AG09309 (cell line): ENCODE data around the gene TTLL9.
"Not testable (repeated sequence)": the region's sequence is repeated elsewhere in the genome, so short reads cannot be mapped to it uniquely, and the experiment has no call there.

ENCODE experiments used
- DNase-seq: peaks from one replicate; pipeline ENCODE4 v3.0.0-alpha.2; 2010; ENCODE audit warnings: low read depth
- H3K4me3 ChIP-seq: 2 replicates; pipeline ENCODE4 v1.5.1; 2011; ENCODE audit warnings: mild to moderate bottlenecking, low read depth, low read length, moderate library complexity; ENCODE audit not compliant: control insufficient read depth
- CTCF ChIP-seq: IDR thresholded peaks from 2 replicates; pipeline ENCODE4 v1.5.1; 2011; ENCODE audit warnings: mild to moderate bottlenecking, low read depth, low read length, inconsistent platforms; ENCODE audit not compliant: insufficient read depth, control insufficient read depth; ENCODE audit errors: missing control alignments

The TTLL9 gene

GRCh38 chr20:31909253-31910070 is 39.0 kb downstream of the TTLL9 start:
- H3K4me3 ChIP-seq = no peak overlapping the region
- DNase-seq = no peak
- TF ChIP-seq CTCF = no peak

- no peak for TF ChIP-seq CTCF
- no peak for DNase-seq
- H3K4me3 ChIP-seq = no peak overlapping the region
Observed at GRCh38 chr20:31910071-31910803, 39.8 kb downstream of the TTLL9 start.

- H3K4me3 ChIP-seq = no peak overlapping the region
- no peak for DNase-seq
- TF ChIP-seq CTCF = no peak
Observed at GRCh38 chr20:31913431-31914157, 43.2 kb downstream of the TTLL9 start.

- TF ChIP-seq CTCF = no peak
- no peak overlapping the region for H3K4me3 ChIP-seq
- no peak for DNase-seq
Observed at GRCh38 chr20:31914170-31914569, 43.7 kb downstream of the TTLL9 start.

- H3K4me3 ChIP-seq = no peak overlapping the region
- no peak for DNase-seq
- TF ChIP-seq CTCF = no peak
Observed at GRCh38 chr20:31915491-31916280, 45.3 kb downstream of the TTLL9 start.

- TF ChIP-seq CTCF = no peak
- no peak overlapping the region for H3K4me3 ChIP-seq
- DNase-seq = no peak
Observed at GRCh38 chr20:31916708-31917107, 46.3 kb downstream of the TTLL9 start.

GRCh38 chr20:31917962-31918412 is 47.6 kb downstream of the TTLL9 start:
- not testable (repeated sequence) for H3K4me3 ChIP-seq, DNase-seq
